Hepatocyte (in vitro differentiated cells): ENCODE data around the gene FANCI. TPM values are rescaled to one million over a fixed set of nuclear protein-coding genes. Genes with fewer than 3 reads are reported as not detected.

Source experiments
- DNase-seq: peaks from one replicate; pipeline ENCODE4 v3.0.0-alpha.2; 2016; ENCODE audit warnings: low spot score
- H2AFZ ChIP-seq: fragments of 200-600 bp; sonication (generic); 2 replicates; pipeline ENCODE4 v1.6.0; 2016; ENCODE audit warnings: antibody characterized with exemption, mild to moderate bottlenecking
- H3K27ac ChIP-seq: fragments of 200-600 bp; sonication (generic); 2 replicates; pipeline ENCODE4 v1.5.1; 2016; ENCODE audit warnings: mild to moderate bottlenecking
- H3K27me3 ChIP-seq: fragments of 200-600 bp; sonication (generic); 2 replicates; pipeline ENCODE4 v1.6.1; 2016
- H3K36me3 ChIP-seq: fragments of 200-600 bp; sonication (generic); replicated peaks from 2 replicates; pipeline ENCODE4 v1.5.1; 2016; ENCODE audit warnings: low read depth; ENCODE audit not compliant: insufficient read depth
- H3K4me1 ChIP-seq: fragments of 200-600 bp; sonication (generic); 2 replicates; pipeline ENCODE4 v1.5.1; 2016; ENCODE audit warnings: mild to moderate bottlenecking, moderate library complexity; ENCODE audit not compliant: insufficient read depth
- H3K4me2 ChIP-seq: fragments of 200-600 bp; sonication (generic); 2 replicates; pipeline ENCODE4 v1.6.0; 2016
- H3K4me3 ChIP-seq: fragments of 200-600 bp; sonication (generic); 2 replicates; pipeline ENCODE4 v1.5.1; 2016; ENCODE audit warnings: mild to moderate bottlenecking
- H3K79me2 ChIP-seq: fragments of 200-600 bp; sonication (generic); 2 replicates; pipeline ENCODE4 v1.6.0; 2017; ENCODE audit warnings: mild to moderate bottlenecking
- H3K9me2 ChIP-seq: fragments of 200-600 bp; sonication (generic); replicated peaks from 2 replicates; pipeline ENCODE4 v1.6.0; 2017; ENCODE audit warnings: mild to moderate bottlenecking; ENCODE audit not compliant: insufficient read depth
- H3K9me3 ChIP-seq: fragments of 200-600 bp; sonication (generic); 2 replicates; pipeline ENCODE4 v1.5.1; 2016; ENCODE audit warnings: low read depth, mild to moderate bottlenecking
- H4K20me1 ChIP-seq: fragments of 200-600 bp; sonication (generic); 2 replicates; pipeline ENCODE4 v1.6.0; 2016; ENCODE audit warnings: mild to moderate bottlenecking; ENCODE audit not compliant: insufficient read depth, poor library complexity, severe bottlenecking
- CTCF ChIP-seq: fragments of 200-600 bp; sonication (generic); IDR thresholded peaks from 2 replicates; pipeline ENCODE4 v1.5.1; 2016; ENCODE audit warnings: antibody characterized with exemption, mild to moderate bottlenecking; ENCODE audit not compliant: poor library complexity
- EZH2 ChIP-seq: fragments of 200-600 bp; sonication (generic); IDR thresholded peaks from 2 replicates; pipeline ENCODE4 v1.6.1; 2016; ENCODE audit warnings: antibody characterized with exemption, mild to moderate bottlenecking, borderline replicate concordance
- EZH2phosphoT487 ChIP-seq: fragments of 200-600 bp; sonication (generic); IDR thresholded peaks from one replicate; pipeline ENCODE4 v1.6.1; 2018; ENCODE audit warnings: antibody characterized with exemption, mild to moderate bottlenecking, low read depth, moderate library complexity; ENCODE audit not compliant: unreplicated experiment, severe bottlenecking
- WGBS: methylation state at CpG from one replicate; pipeline ENCODE4 v1.1.6; 2016; ENCODE audit warnings: low lambda C conversion rate; ENCODE audit errors: missing lambda C conversion rate; 5-methylcytosine and 5-hydroxymethylcytosine counted together
- polyA plus RNA-seq: library from polyadenylated mRNA; unstranded; fragments of >200 nt; fragmentation: Nextera tagmentation; extraction: Ambion mirVana; gene quantifications from 2 replicates; pipeline ENCODE4 v1.2.1, GENCODE V29; 2016
- total RNA-seq: library from RNA; depleted of rRNA; stranded (reverse); fragments of >200 nt; gene quantifications from 2 replicates; pipeline ENCODE4 v1.2.3, GENCODE V29; 2014

Gene FANCI
- total and polyA plus RNA-seq, 2 experiments from 2014 or later, result 8.0 to 14.5 TPM

DNA sequence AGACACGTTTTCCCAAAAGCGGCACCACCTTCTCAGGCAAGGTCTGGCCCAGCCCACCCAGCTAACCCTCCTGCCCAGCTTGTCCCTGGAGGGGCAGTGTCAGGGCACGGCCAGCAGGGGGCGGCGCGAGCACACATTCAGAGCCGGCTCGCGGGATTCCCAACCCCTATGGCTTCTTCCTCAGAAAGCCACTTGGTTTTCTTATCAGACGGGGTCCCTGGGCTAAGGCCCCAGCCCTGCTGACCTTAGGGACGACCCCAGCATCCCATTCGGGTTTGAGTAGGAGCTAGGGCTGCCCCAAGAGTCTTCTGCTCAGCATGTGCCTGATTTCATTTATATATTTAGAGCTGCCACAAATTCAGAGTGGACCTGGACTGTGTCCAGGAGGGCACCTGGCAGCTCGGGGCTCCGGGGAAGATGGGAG, 36.9 kb upstream of the FANCI start:
- H3K4me2 ChIP-seq, result peak overlapping the region; percentile 70
- peak; percentile 95 for TF ChIP-seq CTCF
- no peak for TF ChIP-seq EZH2phosphoT487
- H2AFZ ChIP-seq, result no peak overlapping the region
- no peaks in the 10 kb centered on the region for H3K79me2 ChIP-seq
- DNase-seq, result peak; percentile 84
- H3K4me3 ChIP-seq, result no peak overlapping the region
- no peaks in the 10 kb centered on the region for H4K20me1 ChIP-seq
- H3K27ac ChIP-seq, result no peak overlapping the region
- no peaks in the 10 kb centered on the region for H3K9me3 ChIP-seq
- WGBS, result 9% methylated on average over 14 of the region's 14 CpGs
- H3K9me2 ChIP-seq, result no peaks in the 10 kb centered on the region
- H3K36me3 ChIP-seq, result no peaks in the 10 kb centered on the region
- no peaks in the 10 kb centered on the region for H3K27me3 ChIP-seq
- no peaks in the 10 kb centered on the region for H3K4me1 ChIP-seq

GRCh38 chr15:89208256-89208655, 35.5 kb upstream of the FANCI start:
- no peaks in the 10 kb centered on the region for H3K27me3 ChIP-seq
- no peak for TF ChIP-seq EZH2
- no peak for TF ChIP-seq CTCF
- no peak for TF ChIP-seq EZH2phosphoT487
- H3K36me3 ChIP-seq, result no peaks in the 10 kb centered on the region
- H4K20me1 ChIP-seq, result no peaks in the 10 kb centered on the region
- no peak overlapping the region for H3K27ac ChIP-seq
- H3K79me2 ChIP-seq, result no peaks in the 10 kb centered on the region
- no peak overlapping the region for H2AFZ ChIP-seq
- H3K4me1 ChIP-seq, result no peaks in the 10 kb centered on the region
- DNase-seq, result no peak
- no peak overlapping the region for H3K4me3 ChIP-seq
- H3K4me2 ChIP-seq, result no peak overlapping the region
- no peaks in the 10 kb centered on the region for H3K9me3 ChIP-seq
- H3K9me2 ChIP-seq, result no peaks in the 10 kb centered on the region

- Histone ChIP-seq H2AFZ (no peak overlapping the region), H3K27ac (no peak overlapping the region), H3K9me3 (no peaks in the 10 kb centered on the region), H3K4me1 (no peaks in the 10 kb centered on the region), H3K9me2 (no peaks in the 10 kb centered on the region), H3K36me3 (no peaks in the 10 kb centered on the region), H3K79me2 (no peaks in the 10 kb centered on the region), H3K4me3 (no peak overlapping the region), H4K20me1 (no peaks in the 10 kb centered on the region), H3K4me2 (no peak overlapping the region), H3K27me3 (no peaks in the 10 kb centered on the region)
- TF ChIP-seq EZH2phosphoT487 (no peak), EZH2 (no peak), CTCF (no peak)
- no peak for DNase-seq
- 81% methylated on average over 1 of the region's 1 CpG for WGBS
These were observed 34.7 kb upstream of the FANCI start for GRCh38 chr15:89209057-89209456.

- no peak for DNase-seq
- Histone ChIP-seq H3K9me2 (no peaks in the 10 kb centered on the region), H3K4me1 (no peaks in the 10 kb centered on the region), H3K4me3 (no peak overlapping the region), H2AFZ (no peak overlapping the region), H3K27ac (no peak overlapping the region), H3K36me3 (no peaks in the 10 kb centered on the region), H3K9me3 (no peaks in the 10 kb centered on the region), H3K79me2 (no peaks in the 10 kb centered on the region), H3K27me3 (no peaks in the 10 kb centered on the region), H4K20me1 (no peaks in the 10 kb centered on the region), H3K4me2 (no peak overlapping the region)
- 68% methylated on average over 5 of the region's 5 CpGs for WGBS
- TF ChIP-seq EZH2 (no peak), CTCF (no peak), EZH2phosphoT487 (no peak)
These were observed 32.1 kb upstream of the FANCI start for GRCh38 chr15:89211678-89212170.
